Anterior cingulate cortex (tissue), 58 donors: Measurements from ENCODE around the gene ISCA1.

Experiments used
- DNase-seq, 58 donors: peaks; one replicate each; lab custom pipeline; 2025; lab: John Stamatoyannopoulos, UW

The ISCA1 gene

GRCh38 chr9:86287013-86287412 lies 4.7 kb upstream of the ISCA1 start:
- DNase-seq, result no peak

GRCh38 chr9:86286278-86286677 lies 3.9 kb upstream of the ISCA1 start:
- no peak for DNase-seq

- DNase-seq, result no peak
Observed at GRCh38 chr9:86285261-86285660, 2.9 kb upstream of the ISCA1 start.

- DNase-seq, result peak in 22 of 58 donors; percentile 24 to 77 (median 54)
Observed at GRCh38 chr9:86282979-86283535, 719 bp upstream of the ISCA1 start.

- peak in 2 of 58 donors; percentile 28 to 75 for DNase-seq
Observed at GRCh38 chr9:86281593-86282076, 703 bp downstream of the ISCA1 start.

- peak in 1 of 58 donors; percentile 2 for DNase-seq
Observed at GRCh38 chr9:86280580-86280979, 1.8 kb downstream of the ISCA1 start.

- no peak for DNase-seq
Observed at GRCh38 chr9:86279839-86280238, 2.5 kb downstream of the ISCA1 start.

- DNase-seq, result no peak
Observed at GRCh38 chr9:86277072-86277471, 5.3 kb downstream of the ISCA1 start.

- DNase-seq, result no peak
Observed at GRCh38 chr9:86275962-86276361, 6.4 kb downstream of the ISCA1 start.

GRCh38 chr9:86274821-86275643 lies 7.3 kb downstream of the ISCA1 start:
- DNase-seq, result peak in 2 of 58 donors; percentile 4 to 7

- no peak for DNase-seq
Observed at GRCh38 chr9:86272221-86272620, 10.1 kb downstream of the ISCA1 start.

- DNase-seq, result no peak
Observed at GRCh38 chr9:86263876-86264275, 18.5 kb downstream of the ISCA1 start.

GRCh38 chr9:86262492-86262891 lies 19.8 kb downstream of the ISCA1 start:
- no peak for DNase-seq

- DNase-seq, result no peak
Observed at GRCh38 chr9:86259557-86259956, 22.8 kb downstream of the ISCA1 start, which contains the start of gene C9orf153. TSS of gene C9orf153 (minus strand) at chr9:86259657. CDS start at chr9:86229603, 30,054 bp downstream.

GRCh38 chr9:86257391-86257790 lies 24.9 kb downstream of the ISCA1 start:
- DNase-seq, result no peak

GRCh38 chr9:86256653-86257052 lies 25.7 kb downstream of the ISCA1 start:
- DNase-seq, result no peak

- DNase-seq, result no peak
Observed at GRCh38 chr9:86253577-86253976, 28.8 kb downstream of the ISCA1 start.

GRCh38 chr9:86252870-86253269 lies 29.5 kb downstream of the ISCA1 start:
- no peak for DNase-seq

- DNase-seq, result no peak
Observed at GRCh38 chr9:86250123-86250522, 32.2 kb downstream of the ISCA1 start.

- DNase-seq, result no peak
Observed at GRCh38 chr9:86248746-86249145, 33.6 kb downstream of the ISCA1 start.

GRCh38 chr9:86246752-86247161 lies 35.6 kb downstream of the ISCA1 start:
- DNase-seq, result peak in 1 of 58 donors; percentile 1

GRCh38 chr9:86242071-86242470 lies 40.3 kb downstream of the ISCA1 start:
- DNase-seq, result no peak
